Chondrocyte (in vitro differentiated cells): ENCODE results near the gene PIR. TPM values are rescaled to one million over a fixed set of nuclear protein-coding genes. Genes with fewer than 3 reads are reported as not detected.

Experiments used
- DNase-seq: peaks from one replicate; pipeline ENCODE4 v3.0.0; 2021; ENCODE audit warnings: mixed read lengths, low spot score
- H3K27ac Mint-ChIP-seq: one replicate; pipeline ENCODE4 v1.8.0; 2021; ENCODE audit warnings: mild to moderate bottlenecking, moderate library complexity, mixed read lengths; ENCODE audit not compliant: unreplicated experiment
- H3K27me3 Mint-ChIP-seq: 2 replicates; pipeline ENCODE4 v1.8.0; 2021; ENCODE audit warnings: low read depth, mixed read lengths
- H3K36me3 Mint-ChIP-seq: 2 replicates; pipeline ENCODE4 v1.8.0; 2021; ENCODE audit warnings: low read depth, mixed read lengths
- H3K4me1 Mint-ChIP-seq: 2 replicates; pipeline ENCODE4 v1.8.0; 2021; ENCODE audit warnings: low read depth, mild to moderate bottlenecking, mixed read lengths
- H3K4me3 Mint-ChIP-seq: one replicate; pipeline ENCODE4 v1.8.0; 2021; ENCODE audit warnings: mild to moderate bottlenecking, moderate library complexity, mixed read lengths; ENCODE audit not compliant: unreplicated experiment
- H3K9me3 Mint-ChIP-seq: 2 replicates; pipeline ENCODE4 v1.8.0; 2021; ENCODE audit warnings: low read depth, mixed read lengths
- total RNA-seq: library from RNA; stranded (reverse); gene quantifications from 3 replicates; pipeline ENCODE4 v1.2.1, GENCODE V29; 2021
- TF ChIP-seq, protein P1 (sequence below): fragments of 200-600 bp; sonication (generic); IDR thresholded peaks from 2 replicates; pipeline ENCODE4 v1.5.0; 2021; ENCODE audit warnings: antibody characterized with exemption, mild to moderate bottlenecking, moderate library complexity

PIR gene
- total RNA-seq, 1 donor from 2014 or later, result 13.3 TPM

DNA sequence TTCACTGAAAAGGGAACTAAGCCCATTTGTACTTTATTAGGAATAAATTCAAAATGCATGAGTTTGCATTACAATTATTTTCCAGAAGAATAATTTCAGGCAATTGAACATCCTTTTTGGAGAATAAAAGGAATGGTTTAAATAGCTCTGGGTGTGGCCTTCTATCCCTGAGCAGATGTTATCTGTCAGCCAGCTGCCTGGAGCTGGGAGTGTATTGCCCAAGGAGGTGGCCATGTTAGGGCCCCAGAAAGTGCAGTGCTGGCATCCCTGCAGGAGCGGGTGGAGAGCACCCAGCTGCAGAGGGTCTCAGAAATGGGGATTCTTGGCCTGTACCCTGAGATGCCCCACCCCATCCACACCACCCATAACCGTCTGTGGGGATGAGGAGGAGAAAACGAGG, 87.3 kb downstream of the PIR start:
- DNase-seq, result no peak
- no peak overlapping the region for H3K4me3 Mint-ChIP-seq
- no peaks in the 10 kb centered on the region for H3K4me1 Mint-ChIP-seq
- no peaks in the 10 kb centered on the region for H3K27me3 Mint-ChIP-seq
- no peak overlapping the region for H3K27ac Mint-ChIP-seq
- TF ChIP-seq, protein P1, sequence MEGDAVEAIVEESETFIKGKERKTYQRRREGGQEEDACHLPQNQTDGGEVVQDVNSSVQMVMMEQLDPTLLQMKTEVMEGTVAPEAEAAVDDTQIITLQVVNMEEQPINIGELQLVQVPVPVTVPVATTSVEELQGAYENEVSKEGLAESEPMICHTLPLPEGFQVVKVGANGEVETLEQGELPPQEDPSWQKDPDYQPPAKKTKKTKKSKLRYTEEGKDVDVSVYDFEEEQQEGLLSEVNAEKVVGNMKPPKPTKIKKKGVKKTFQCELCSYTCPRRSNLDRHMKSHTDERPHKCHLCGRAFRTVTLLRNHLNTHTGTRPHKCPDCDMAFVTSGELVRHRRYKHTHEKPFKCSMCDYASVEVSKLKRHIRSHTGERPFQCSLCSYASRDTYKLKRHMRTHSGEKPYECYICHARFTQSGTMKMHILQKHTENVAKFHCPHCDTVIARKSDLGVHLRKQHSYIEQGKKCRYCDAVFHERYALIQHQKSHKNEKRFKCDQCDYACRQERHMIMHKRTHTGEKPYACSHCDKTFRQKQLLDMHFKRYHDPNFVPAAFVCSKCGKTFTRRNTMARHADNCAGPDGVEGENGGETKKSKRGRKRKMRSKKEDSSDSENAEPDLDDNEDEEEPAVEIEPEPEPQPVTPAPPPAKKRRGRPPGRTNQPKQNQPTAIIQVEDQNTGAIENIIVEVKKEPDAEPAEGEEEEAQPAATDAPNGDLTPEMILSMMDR, result no peak
- H3K36me3 Mint-ChIP-seq, result peaks cover 3% of the 10 kb centered on the region
- H3K9me3 Mint-ChIP-seq, result no peaks in the 10 kb centered on the region

- no peaks in the 10 kb centered on the region for H3K9me3 Mint-ChIP-seq
- TF ChIP-seq, protein P1, result no peak
- no peak overlapping the region for H3K27ac Mint-ChIP-seq
- H3K4me1 Mint-ChIP-seq, result no peaks in the 10 kb centered on the region
- H3K4me3 Mint-ChIP-seq, result no peak overlapping the region
- no peaks in the 10 kb centered on the region for H3K27me3 Mint-ChIP-seq
- peaks cover 3% of the 10 kb centered on the region for H3K36me3 Mint-ChIP-seq
- no peak for DNase-seq
Measured at GRCh38 chrX:15404401-15405096, 88.6 kb downstream of the PIR start.

GRCh38 chrX:15401378-15401777, 91.8 kb downstream of the PIR start:
- TF ChIP-seq, protein P1, result no peak
- H3K27ac Mint-ChIP-seq, result no peak overlapping the region
- no peaks in the 10 kb centered on the region for H3K9me3 Mint-ChIP-seq
- H3K36me3 Mint-ChIP-seq, result peaks cover 2% of the 10 kb centered on the region
- no peak overlapping the region for H3K4me3 Mint-ChIP-seq
- H3K27me3 Mint-ChIP-seq, result no peaks in the 10 kb centered on the region
- no peak for DNase-seq
- H3K4me1 Mint-ChIP-seq, result no peaks in the 10 kb centered on the region

GRCh38 chrX:15399962-15400391, 93.2 kb downstream of the PIR start:
- H3K36me3 Mint-ChIP-seq, result no peaks in the 10 kb centered on the region
- no peak for DNase-seq
- TF ChIP-seq, protein P1, result no peak
- no peaks in the 10 kb centered on the region for H3K4me1 Mint-ChIP-seq
- no peaks in the 10 kb centered on the region for H3K9me3 Mint-ChIP-seq
- no peak overlapping the region for H3K27ac Mint-ChIP-seq
- H3K27me3 Mint-ChIP-seq, result no peaks in the 10 kb centered on the region
- no peak overlapping the region for H3K4me3 Mint-ChIP-seq

DNA sequence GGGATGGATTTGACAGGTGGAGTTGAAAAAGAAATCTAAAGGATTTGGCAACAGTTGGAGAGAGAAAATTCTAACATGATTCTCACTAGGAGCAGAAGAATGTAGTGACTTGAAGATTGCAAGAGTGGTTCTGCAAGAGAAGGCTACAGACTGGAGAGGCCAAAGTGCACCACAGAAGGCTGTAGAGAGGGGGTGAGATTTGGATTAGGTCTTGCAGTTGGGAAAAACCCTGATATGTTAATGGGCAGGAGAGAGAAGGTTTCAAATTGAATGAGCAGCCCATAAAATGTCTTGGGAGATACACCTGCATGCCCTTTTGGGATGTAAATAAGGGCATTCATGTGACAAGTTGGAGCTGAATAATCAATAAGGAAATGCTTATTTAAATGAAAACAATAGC, 94.3 kb downstream of the PIR start:
- Mint-ChIP-seq H3K9me3 (no peaks in the 10 kb centered on the region), H3K4me3 (no peak overlapping the region), H3K36me3 (no peaks in the 10 kb centered on the region), H3K27ac (no peak overlapping the region), H3K4me1 (no peaks in the 10 kb centered on the region), H3K27me3 (no peaks in the 10 kb centered on the region)
- DNase-seq, result no peak
- TF ChIP-seq, protein P1, result no peak
